A204.1 (cell line): ENCODE measurements around the gene DCAF6.
"Not testable (repeated sequence)": the region's sequence is repeated elsewhere in the genome, so short reads cannot be mapped to it uniquely, and the experiment has no call there.

Experiments used
- FAIRE-seq: peaks from 2 replicates; lab custom pipeline; 2012; peaks lifted over from hg19 to GRCh38; lab: Jason Lieb, UNC

The DCAF6 gene

GRCh38 chr1:168031627-168032026 is 95.1 kb downstream of the DCAF6 start:
- no peak for FAIRE-seq

GRCh38 chr1:168032029-168032428 is 95.5 kb downstream of the DCAF6 start:
- no peak for FAIRE-seq

- no peak for FAIRE-seq
Observed at GRCh38 chr1:168035345-168035744, 98.9 kb downstream of the DCAF6 start.

- no peak for FAIRE-seq
Observed at GRCh38 chr1:168042362-168042761, 105.9 kb downstream of the DCAF6 start.

GRCh38 chr1:168045311-168045710 is 108.8 kb downstream of the DCAF6 start:
- FAIRE-seq, result no peak

GRCh38 chr1:168050307-168050706 is 113.8 kb downstream of the DCAF6 start:
- no peak for FAIRE-seq

- no peak for FAIRE-seq
Observed at GRCh38 chr1:168050880-168051279, 114.4 kb downstream of the DCAF6 start.

GRCh38 chr1:168053681-168054080 is 117.2 kb downstream of the DCAF6 start:
- no peak for FAIRE-seq

GRCh38 chr1:168054117-168054516 is 117.6 kb downstream of the DCAF6 start:
- FAIRE-seq, result no peak

GRCh38 chr1:168056152-168056551 is 119.7 kb downstream of the DCAF6 start:
- not testable (repeated sequence) for FAIRE-seq

GRCh38 chr1:168057355-168057754 is 120.9 kb downstream of the DCAF6 start:
- FAIRE-seq, result no peak

GRCh38 chr1:168057921-168058320 is 121.4 kb downstream of the DCAF6 start:
- FAIRE-seq, result no peak

- no peak for FAIRE-seq
Observed at GRCh38 chr1:168064216-168064615, 127.7 kb downstream of the DCAF6 start.

- no peak for FAIRE-seq
Observed at GRCh38 chr1:168065506-168065905, 129.0 kb downstream of the DCAF6 start.

- no peak for FAIRE-seq
Observed at GRCh38 chr1:168069384-168069783, 132.9 kb downstream of the DCAF6 start.

GRCh38 chr1:168079761-168080160 is 143.3 kb downstream of the DCAF6 start:
- FAIRE-seq, result no peak

GRCh38 chr1:168081373-168082007 is 145.0 kb downstream of the DCAF6 start:
- no peak for FAIRE-seq

GRCh38 chr1:168082008-168082876 is 145.8 kb downstream of the DCAF6 start:
- FAIRE-seq, result no peak

GRCh38 chr1:168083456-168084325 is 147.2 kb downstream of the DCAF6 start:
- no peak for FAIRE-seq

GRCh38 chr1:168084396-168085231 is 148.1 kb downstream of the DCAF6 start:
- no peak for FAIRE-seq

GRCh38 chr1:168085401-168085872 is 149.0 kb downstream of the DCAF6 start:
- no peak for FAIRE-seq

- no peak for FAIRE-seq
Observed at GRCh38 chr1:168086438-168086837, 150.0 kb downstream of the DCAF6 start.
